HG03280 (cell line): ENCODE data around the gene LRRC74B.
"Not testable (repeated sequence)": the region's sequence is repeated elsewhere in the genome, so short reads cannot be mapped to it uniquely, and the experiment has no call there.

Experiments
- ATAC-seq: cut with Tn5 transposase; IDR thresholded peaks from one replicate; pipeline ENCODE4 v1.9.1; 2021; ENCODE audit warnings: mild to moderate bottlenecking, moderate library complexity; ENCODE audit not compliant: unreplicated experiment

Gene LRRC74B

GRCh38 chr22:21075516-21076138 is 29.9 kb downstream of the LRRC74B start:
- ATAC-seq, result no peak

- no peak for ATAC-seq
Measured at GRCh38 chr22:21076912-21077625, 31.3 kb downstream of the LRRC74B start.

- no peak for ATAC-seq
Measured at GRCh38 chr22:21077884-21078508, 32.2 kb downstream of the LRRC74B start.

GRCh38 chr22:21078916-21079315 is 33.2 kb downstream of the LRRC74B start:
- no peak for ATAC-seq

- ATAC-seq, result no peak
Measured at GRCh38 chr22:21079493-21079892, 33.7 kb downstream of the LRRC74B start.

GRCh38 chr22:21080435-21081137 is 34.8 kb downstream of the LRRC74B start:
- no peak for ATAC-seq

- ATAC-seq, result no peak
Measured at GRCh38 chr22:21082248-21082647, 36.5 kb downstream of the LRRC74B start.

GRCh38 chr22:21087119-21087518 is 41.4 kb downstream of the LRRC74B start:
- ATAC-seq, result no peak

GRCh38 chr22:21087926-21088325 is 42.2 kb downstream of the LRRC74B start:
- not testable (repeated sequence) for ATAC-seq

GRCh38 chr22:21091220-21091619 is 45.5 kb downstream of the LRRC74B start:
- not testable (repeated sequence) for ATAC-seq

- ATAC-seq, result no peak
Measured at GRCh38 chr22:21092797-21093554, 47.2 kb downstream of the LRRC74B start.

GRCh38 chr22:21093555-21094137 is 47.9 kb downstream of the LRRC74B start:
- ATAC-seq, result not testable (repeated sequence)

- no peak for ATAC-seq
Measured at GRCh38 chr22:21094911-21095772, 49.4 kb downstream of the LRRC74B start.

- ATAC-seq, result no peak
Measured at GRCh38 chr22:21095773-21096107, 50.0 kb downstream of the LRRC74B start.

- not testable (repeated sequence) for ATAC-seq
Measured at GRCh38 chr22:21096878-21097277, 51.1 kb downstream of the LRRC74B start.

- no peak for ATAC-seq
Measured at GRCh38 chr22:21098099-21098671, 52.4 kb downstream of the LRRC74B start.

GRCh38 chr22:21099578-21099977 is 53.8 kb downstream of the LRRC74B start:
- ATAC-seq, result no peak

GRCh38 chr22:21100149-21101032 is 54.6 kb downstream of the LRRC74B start:
- no peak for ATAC-seq
